HCT116 (cell line): ENCODE measurements around the gene MAP3K20. TPM values are rescaled to one million over a fixed set of nuclear protein-coding genes. Genes with fewer than 3 reads are reported as not detected.

Source experiments
- ATAC-seq: fragments of 200-7000 bp; cut with Tn5 transposase; 2 replicates; pipeline ENCODE4 v1.9.1; 2020; ENCODE audit warnings: mild to moderate bottlenecking, moderate library complexity
- BruUV-seq: library from RNA; stranded (reverse); fragments of 400-500 nt; replicated peaks from 2 replicates; lab custom pipeline; 2021; lab: Mats Ljungman, UMichigan
- CTCF ChIA-PET: fragments of 300-600 bp; sonication (Branson Sonifier 250); formaldehyde crosslinking; loops from one replicate; lab custom pipeline; 2021; ENCODE audit warnings: antibody characterized with exemption; lab: Charles Lee
- POLR2A ChIA-PET: fragments of 300-600, 350-600 bp; sonication (Branson Sonifier 250); formaldehyde crosslinking; loops from one replicate; lab custom pipeline; 2021; ENCODE audit warnings: antibody characterized with exemption; lab: Charles Lee
- RAD21 ChIA-PET, 2 experiments: fragments of 300-600 bp; sonication (Branson Sonifier 250); formaldehyde crosslinking; loops; one replicate each; lab custom pipeline; 2023; ENCODE audit warnings: low total read pairs in 2 of 2; ENCODE audit not compliant: uncharacterized antibody in 2 of 2, unreplicated experiment in 2 of 2, low non-redundant PET in 1 of 2; lab: Charles Lee
- DNase-seq: peaks from one replicate; pipeline ENCODE4 v3.0.0-alpha.2; 2010; ENCODE audit warnings: low read depth, low spot score
- H2AFZ ChIP-seq: fragments of 200-600 bp; shearing (Covaris generic), sonication (generic); 2 replicates; pipeline ENCODE4 v1.6.1; 2017; ENCODE audit warnings: low read depth, mixed run types, mixed read lengths, antibody characterized with exemption, low read length; ENCODE audit not compliant: poor library complexity, severe bottlenecking
- H3K27ac ChIP-seq: 2 replicates; pipeline ENCODE4 v1.5.1; 2012; ENCODE audit warnings: low read depth, low read length
- H3K27me3 ChIP-seq: fragments of 200-600 bp; sonication (generic); 2 replicates; pipeline ENCODE4 v1.6.1; 2016; ENCODE audit warnings: mixed run types, low read length, mixed read lengths; ENCODE audit not compliant: insufficient read depth
- H3K36me3 ChIP-seq, 2 experiments: fragments of 200-500 bp in 1 of 2; fragments of 200-600 bp in 1 of 2; sonication (Bioruptor generic) in 1 of 2; sonication (generic) in 1 of 2; 2 replicates each; pipeline versions ENCODE4 v1.5.1 to v1.6.1; 2014 to 2016; ENCODE audit warnings: low read length in 2 of 2, inconsistent platforms in 1 of 2, mixed read lengths in 1 of 2, mixed run types in 1 of 2; ENCODE audit not compliant: insufficient read depth in 2 of 2, control insufficient read depth in 1 of 2
- H3K4me1 ChIP-seq, 2 experiments: fragments of 200-600 bp in 1 of 2; sonication (generic) in 1 of 2; 2 replicates each; pipeline versions ENCODE4 v1.5.1 to v1.6.1; 2012 to 2017; ENCODE audit warnings: low read length in 2 of 2, inconsistent platforms in 1 of 2, mild to moderate bottlenecking in 1 of 2, mixed read lengths in 1 of 2, mixed run types in 1 of 2, moderate library complexity in 1 of 2; ENCODE audit not compliant: insufficient read depth in 2 of 2, control insufficient read depth in 1 of 2
- H3K4me2 ChIP-seq: fragments of 200-600 bp; sonication (generic); 2 replicates; pipeline ENCODE4 v1.6.1; 2017; ENCODE audit warnings: mixed run types, low read length, mixed read lengths
- H3K4me3 ChIP-seq, 2 experiments: fragments of 200-600 bp in 1 of 2; sonication (generic) in 1 of 2; replicated peaks in 1 of 2; 2 replicates each; pipeline ENCODE4 v1.5.1; 2011 to 2016; ENCODE audit warnings: low read length in 2 of 2, control low read depth in 1 of 2, low read depth in 1 of 2, mild to moderate bottlenecking in 1 of 2, mixed read lengths in 1 of 2, mixed run types in 1 of 2
- H3K79me2 ChIP-seq: fragments of 200-600 bp; sonication (generic); 2 replicates; pipeline ENCODE4 v1.6.1; 2017; ENCODE audit warnings: mild to moderate bottlenecking, mixed run types, low read length, moderate library complexity, mixed read lengths; ENCODE audit not compliant: insufficient read depth
- H3K9ac ChIP-seq: fragments of 200-600 bp; sonication (generic); 2 replicates; pipeline ENCODE4 v1.6.1; 2016; ENCODE audit warnings: low read length, mixed read lengths
- H3K9me2 ChIP-seq: fragments of 200-600 bp; sonication (generic), shearing (Covaris generic); 2 replicates; pipeline ENCODE4 v1.6.1; 2017; ENCODE audit warnings: mixed run types, mild to moderate bottlenecking, moderate library complexity; ENCODE audit not compliant: insufficient read depth
- H3K9me3 ChIP-seq, 2 experiments: fragments of 200-500 bp in 1 of 2; fragments of 200-600 bp in 1 of 2; sonication (Bioruptor generic) in 1 of 2; sonication (generic) in 1 of 2; 2 replicates each; pipeline ENCODE4 v1.6.1; 2014 to 2017; ENCODE audit warnings: low read length in 2 of 2, mixed read lengths in 2 of 2, inconsistent platforms in 1 of 2, low read depth in 1 of 2, mild to moderate bottlenecking in 1 of 2, mixed run types in 1 of 2, moderate library complexity in 1 of 2; ENCODE audit not compliant: control insufficient read depth in 1 of 2, insufficient read depth in 1 of 2
- H4K20me1 ChIP-seq: fragments of 200-600 bp; sonication (generic), shearing (Covaris generic); 2 replicates; pipeline ENCODE4 v1.6.1; 2017; ENCODE audit warnings: mixed run types, mild to moderate bottlenecking, moderate library complexity; ENCODE audit not compliant: insufficient read depth
- CBX3 ChIP-seq: IDR thresholded peaks from 2 replicates; pipeline ENCODE4 v1.6.1; 2012; ENCODE audit warnings: low read depth
- CEBPB ChIP-seq: IDR thresholded peaks from 2 replicates; pipeline ENCODE4 v1.6.1; 2012; ENCODE audit warnings: low read depth
- EZH2 ChIP-seq: fragments of 200-600 bp; sonication (generic); IDR thresholded peaks from 2 replicates; pipeline ENCODE4 v1.6.1; 2017; ENCODE audit warnings: antibody characterized with exemption, mixed run types
- EZH2phosphoT487 ChIP-seq: fragments of 200-600 bp; IDR thresholded peaks from 2 replicates; pipeline ENCODE4 v1.6.1; 2018; ENCODE audit warnings: antibody characterized with exemption, borderline replicate concordance
- FOSL1 ChIP-seq: IDR thresholded peaks from 2 replicates; pipeline ENCODE4 v1.6.1; 2012; ENCODE audit warnings: low read depth
- MAX ChIP-seq: IDR thresholded peaks from 2 replicates; pipeline ENCODE4 v1.6.1; 2012
- SIN3A ChIP-seq: IDR thresholded peaks from 2 replicates; pipeline ENCODE4 v1.6.1; 2012; ENCODE audit warnings: low read depth
- SRF ChIP-seq: IDR thresholded peaks from 2 replicates; pipeline ENCODE4 v1.6.1; 2012; ENCODE audit warnings: low read depth
- TCF7L2 ChIP-seq: IDR thresholded peaks from 2 replicates; pipeline ENCODE4 v1.7.0; 2011; ENCODE audit warnings: borderline replicate concordance, inconsistent platforms; ENCODE audit not compliant: insufficient read depth, insufficient read length; ENCODE audit errors: extremely low read depth
- ZBTB33 ChIP-seq: IDR thresholded peaks from 2 replicates; pipeline ENCODE4 v1.6.1; 2011; ENCODE audit warnings: mild to moderate bottlenecking, low read length, moderate library complexity; ENCODE audit not compliant: insufficient replicate concordance; ENCODE audit errors: extremely low read depth
- ZFX ChIP-seq: fragments of 450-650 bp; IDR thresholded peaks from 2 replicates; pipeline ENCODE4 v1.6.1; 2017
- intact Hi-C: fragments of 100-400 bp; cut with micrococcal nuclease; formaldehyde crosslinking; loops from 2 replicates; pipeline ENCODE4 v1.10.0; 2022
- total RNA-seq: library from RNA; stranded (reverse); gene quantifications from one replicate; pipeline ENCODE4 v1.2.1, GENCODE V29; 2021; ENCODE audit not compliant: unreplicated experiment

Gene MAP3K20
- total RNA-seq, 1 experiment from 2014 or later: 40.0 TPM

- H2AFZ ChIP-seq: no peak overlapping the region
- CTCF ChIA-PET: no interaction called here
Measured at GRCh38 chr2:173305303-173305702, 229.7 kb downstream of the MAP3K20 start.

More at GRCh38 chr2:173305303-173305702, 229.7 kb downstream of the MAP3K20 start:
- Histone ChIP-seq H3K36me3 (no peaks in the 10 kb centered on the region), H3K4me2 (no peak overlapping the region), H3K79me2 (no peaks in the 10 kb centered on the region), H4K20me1 (no peaks in the 10 kb centered on the region), H3K9me2 (no peaks in the 10 kb centered on the region), H3K27ac (no peak overlapping the region), H3K9me3 (no peaks in the 10 kb centered on the region; a peak in 1 of 4 replicates), H3K9ac (no peak overlapping the region), H3K4me1 (no peaks in the 10 kb centered on the region), H3K27me3 (no peaks in the 10 kb centered on the region), H3K4me3 (no peak overlapping the region)
- ChIA-PET RAD21 (no interaction called here), POLR2A (no interaction called here)
- DNase-seq (no peak), ATAC-seq (no peak)
- TF ChIP-seq ZBTB33 (no peak), SRF (no peak), TCF7L2 (no peak), SIN3A (no peak), CEBPB (no peak), MAX (no peak), EZH2 (no peak), FOSL1 (no peak), CBX3 (no peak), EZH2phosphoT487 (no peak), ZFX (no peak)
- intact Hi-C loops: no loop called here
- BruUV-seq: no TSS peak
